Measurements from ENCODE around the gene LGALS4. TPM values are rescaled to one million over a fixed set of nuclear protein-coding genes. Genes with fewer than 3 reads are reported as not detected.
"Not testable (repeated sequence)": the region's sequence is repeated elsewhere in the genome, so short reads cannot be mapped to it uniquely, and the experiment has no call there.

The LGALS4 gene
- total and polyA plus RNA-seq, 2 experiments from 2014 or later = 0.87 TPM; not detected in 1

DNA sequence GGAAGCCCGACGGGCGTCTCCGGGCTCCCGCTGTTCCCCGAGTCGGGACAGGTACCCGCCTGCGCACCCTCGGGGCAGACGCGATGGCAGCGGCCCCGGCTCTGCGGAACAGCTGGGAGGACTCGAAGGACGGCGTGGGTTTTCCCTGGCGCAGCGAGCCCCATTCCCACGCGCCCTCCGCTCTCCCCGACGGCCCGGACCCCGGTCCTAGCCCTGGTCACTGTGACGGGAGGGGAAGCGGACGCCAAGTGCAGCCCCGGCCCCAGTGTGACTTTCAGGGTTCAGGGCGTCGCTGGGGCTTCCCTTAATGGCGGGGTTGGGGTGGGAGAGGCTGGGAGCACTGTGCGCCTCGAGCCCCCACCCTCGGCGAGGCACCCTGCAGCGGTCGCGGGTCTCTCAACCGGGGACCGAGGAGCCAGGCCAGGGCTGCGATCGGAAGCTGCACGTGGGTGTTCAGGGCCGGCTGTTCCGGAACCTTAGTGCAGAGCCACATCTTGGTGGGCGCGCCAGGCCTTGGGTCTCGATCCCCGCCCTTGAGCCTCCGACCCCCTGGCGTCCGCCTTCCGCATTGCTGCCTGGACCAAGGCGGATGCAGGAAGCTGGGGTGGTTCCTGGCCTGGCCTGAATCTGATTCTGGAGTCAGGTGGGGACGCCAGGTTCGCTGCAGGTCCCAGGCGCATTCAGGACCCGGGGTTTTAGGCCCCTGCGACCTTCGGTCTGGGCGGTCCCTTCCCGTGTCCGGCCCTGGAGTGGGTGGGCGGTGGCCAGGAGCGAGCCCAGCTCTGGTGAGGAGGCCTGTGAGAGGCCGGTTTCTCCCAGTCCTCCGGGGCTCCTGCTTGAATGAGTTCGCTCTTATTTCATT, 20.3 kb downstream of the LGALS4 start:
- peaks cover 7% of the 10 kb centered on the region; the same call in 2 of the 3 replicates for H3K9me3 Mint-ChIP-seq
- H3K4me1 Mint-ChIP-seq = peaks cover 4% of the 10 kb centered on the region
- H3K79me2 ChIP-seq (replicated peaks; ENCODE audit: insufficient read depth) = no peaks in the 10 kb centered on the region
- H3K27ac ChIP-seq (ENCODE audit: low read depth) = no peak overlapping the region
- peak overlapping the region; percentile 50 for H3K4me3 Mint-ChIP-seq
- H3F3A ChIP-seq (replicated peaks; ENCODE audit: low read depth) = no peaks in the 10 kb centered on the region
- no peaks in the 10 kb centered on the region for H3K36me3 ChIP-seq (ENCODE audit: insufficient read depth)
- H2AFZ ChIP-seq = peak overlapping the region; percentile 89
- no peak overlapping the region for H3K27ac Mint-ChIP-seq
- H3K9me2 ChIP-seq (ENCODE audit: insufficient read depth) = no peaks in the 10 kb centered on the region
- H3K4me3 ChIP-seq = peak overlapping the region; percentile 57
- H3K4me1 ChIP-seq (ENCODE audit: insufficient read depth) = peaks cover 6% of the 10 kb centered on the region; the same call in 1 of the 2 replicates
- peaks cover 11% of the 10 kb centered on the region; the same call in 1 of the 2 replicates for H3K27me3 ChIP-seq (ENCODE audit: insufficient read depth)
- peaks cover 16% of the 10 kb centered on the region for H3K27me3 Mint-ChIP-seq (ENCODE audit: insufficient read depth, low read depth, poor library complexity)
- ATAC-seq (peak; percentile 71), DNase-seq (ENCODE audit: low spot score) (peak; percentile 93)
- no peaks in the 10 kb centered on the region for H4K20me1 ChIP-seq (replicated peaks; ENCODE audit: insufficient read depth)
- peak overlapping the region; percentile 79 for H3K4me2 ChIP-seq
- H3K36me3 Mint-ChIP-seq (ENCODE audit: low read depth) = no peaks in the 10 kb centered on the region
- TF ChIP-seq, protein P1, sequence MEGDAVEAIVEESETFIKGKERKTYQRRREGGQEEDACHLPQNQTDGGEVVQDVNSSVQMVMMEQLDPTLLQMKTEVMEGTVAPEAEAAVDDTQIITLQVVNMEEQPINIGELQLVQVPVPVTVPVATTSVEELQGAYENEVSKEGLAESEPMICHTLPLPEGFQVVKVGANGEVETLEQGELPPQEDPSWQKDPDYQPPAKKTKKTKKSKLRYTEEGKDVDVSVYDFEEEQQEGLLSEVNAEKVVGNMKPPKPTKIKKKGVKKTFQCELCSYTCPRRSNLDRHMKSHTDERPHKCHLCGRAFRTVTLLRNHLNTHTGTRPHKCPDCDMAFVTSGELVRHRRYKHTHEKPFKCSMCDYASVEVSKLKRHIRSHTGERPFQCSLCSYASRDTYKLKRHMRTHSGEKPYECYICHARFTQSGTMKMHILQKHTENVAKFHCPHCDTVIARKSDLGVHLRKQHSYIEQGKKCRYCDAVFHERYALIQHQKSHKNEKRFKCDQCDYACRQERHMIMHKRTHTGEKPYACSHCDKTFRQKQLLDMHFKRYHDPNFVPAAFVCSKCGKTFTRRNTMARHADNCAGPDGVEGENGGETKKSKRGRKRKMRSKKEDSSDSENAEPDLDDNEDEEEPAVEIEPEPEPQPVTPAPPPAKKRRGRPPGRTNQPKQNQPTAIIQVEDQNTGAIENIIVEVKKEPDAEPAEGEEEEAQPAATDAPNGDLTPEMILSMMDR (conservative IDR thresholded peaks at IDR 0.05; ENCODE audit: low read depth in 2 of 2) = peak; percentile 43 to 49
- TF ChIP-seq CREB1 (CRISPR knock-in tag; IDR thresholded peaks at IDR 0.05; ENCODE audit: low read depth) (no peak), ZNF114 (CRISPR knock-in tag; IDR thresholded peaks at IDR 0.05) (no peak), ZNF331 (CRISPR knock-in tag; IDR thresholded peaks at IDR 0.05; ENCODE audit: low read depth) (no peak), STAT1 (IDR thresholded peaks at IDR 0.05; ENCODE audit: unreplicated experiment) (no peak), POLR2AphosphoS5 (IDR thresholded peaks at IDR 0.05; ENCODE audit: low read depth) (peak; percentile 68)

DNA sequence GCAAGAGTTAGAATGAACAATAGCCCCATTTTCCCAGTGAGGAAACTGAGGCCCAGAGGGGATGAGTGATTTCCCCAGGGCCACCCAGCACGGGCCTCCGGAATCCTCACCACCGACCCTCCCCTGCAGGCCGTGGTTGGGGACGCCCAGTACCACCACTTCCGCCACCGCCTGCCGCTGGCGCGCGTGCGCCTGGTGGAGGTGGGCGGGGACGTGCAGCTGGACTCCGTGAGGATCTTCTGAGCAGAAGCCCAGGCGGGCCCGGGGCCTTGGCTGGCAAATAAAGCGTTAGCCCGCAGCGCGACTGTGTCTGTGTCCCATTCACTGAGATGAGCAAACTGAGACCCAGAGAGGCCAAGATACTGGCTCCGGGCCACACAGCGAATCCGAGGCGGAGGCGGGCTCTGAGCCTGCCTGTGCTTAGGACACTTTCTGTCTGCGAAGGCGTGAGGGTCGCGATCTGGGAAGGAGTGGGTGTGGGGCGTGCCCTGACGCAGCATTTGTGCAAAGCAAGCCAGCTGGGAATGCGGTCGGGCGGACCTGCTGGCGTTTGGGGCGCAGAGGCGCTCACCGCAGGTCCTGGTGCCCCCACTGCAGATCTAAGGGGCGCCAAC, 21.2 kb downstream of the LGALS4 start:
- Histone ChIP-seq H3K4me3 (peak overlapping the region; percentile 43; the same call in 1 of the 2 replicates), H3K4me2 (peak overlapping the region; percentile 49; the same call in 1 of the 2 replicates), H3K27me3 (ENCODE audit: insufficient read depth) (peaks cover 11% of the 10 kb centered on the region; the same call in 1 of the 2 replicates)
- not testable (repeated sequence) for H3K9me3 Mint-ChIP-seq; H4K20me1 ChIP-seq (replicated peaks; ENCODE audit: insufficient read depth); H3K4me1 ChIP-seq (ENCODE audit: insufficient read depth); H3K9me2 ChIP-seq (ENCODE audit: insufficient read depth); H3K4me3 Mint-ChIP-seq; H3K4me1 Mint-ChIP-seq; H3K36me3 Mint-ChIP-seq (ENCODE audit: low read depth); H3K79me2 ChIP-seq (replicated peaks; ENCODE audit: insufficient read depth); H3K36me3 ChIP-seq (ENCODE audit: insufficient read depth); H3K27ac ChIP-seq (ENCODE audit: low read depth); H3K27ac Mint-ChIP-seq; DNase-seq (ENCODE audit: low spot score); H3F3A ChIP-seq (replicated peaks; ENCODE audit: low read depth); H2AFZ ChIP-seq
- peaks cover 18% of the 10 kb centered on the region for H3K27me3 Mint-ChIP-seq (ENCODE audit: insufficient read depth, low read depth, poor library complexity)
- peak; percentile 81 for ATAC-seq

DNA sequence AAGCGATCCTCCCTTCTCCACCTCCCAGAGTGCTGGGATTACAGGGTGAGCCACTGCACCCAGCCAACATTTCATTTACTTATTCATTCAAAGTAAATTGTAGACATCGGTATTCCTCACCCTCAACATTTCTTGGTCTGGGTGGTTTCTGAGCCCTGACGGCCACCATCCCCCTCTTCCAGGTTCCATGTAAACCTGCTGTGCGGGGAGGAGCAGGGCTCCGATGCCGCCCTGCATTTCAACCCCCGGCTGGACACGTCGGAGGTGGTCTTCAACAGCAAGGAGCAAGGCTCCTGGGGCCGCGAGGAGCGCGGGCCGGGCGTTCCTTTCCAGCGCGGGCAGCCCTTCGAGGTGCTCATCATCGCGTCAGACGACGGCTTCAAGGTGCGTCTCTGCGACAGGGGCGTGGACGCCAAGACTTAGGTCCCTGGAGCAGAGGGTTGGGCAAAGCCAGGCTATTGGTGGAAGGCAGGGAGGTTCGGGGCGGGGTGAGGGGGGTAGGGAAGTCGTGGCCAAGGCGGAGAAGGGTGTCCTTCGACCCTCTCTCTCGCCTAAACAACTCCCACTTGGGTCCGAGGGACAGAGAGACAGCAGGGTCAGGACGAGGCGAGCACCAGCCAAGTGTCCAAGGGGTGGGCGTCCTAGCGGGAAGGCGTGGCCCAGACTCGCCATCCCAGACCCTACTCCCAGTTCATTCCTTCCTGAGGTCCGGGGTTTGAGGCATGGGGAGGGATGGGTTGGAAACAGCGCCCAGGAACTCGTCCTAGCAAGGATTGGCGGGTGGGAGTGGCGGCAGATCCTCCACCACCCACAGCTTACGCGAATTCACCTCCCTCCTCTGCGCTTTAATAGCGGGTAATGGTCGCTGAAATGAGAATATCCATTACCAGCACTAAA, 22.0 kb downstream of the LGALS4 start:
- not testable (repeated sequence) for H3K9me3 Mint-ChIP-seq; H3K4me1 ChIP-seq (ENCODE audit: insufficient read depth); H3K4me3 Mint-ChIP-seq; H3K4me1 Mint-ChIP-seq; H3K9me2 ChIP-seq (ENCODE audit: insufficient read depth); H3F3A ChIP-seq (replicated peaks; ENCODE audit: low read depth); H3K36me3 Mint-ChIP-seq (ENCODE audit: low read depth); H3K79me2 ChIP-seq (replicated peaks; ENCODE audit: insufficient read depth); H3K36me3 ChIP-seq (ENCODE audit: insufficient read depth); H4K20me1 ChIP-seq (replicated peaks; ENCODE audit: insufficient read depth); H3K27ac ChIP-seq (ENCODE audit: low read depth); H3K27ac Mint-ChIP-seq; H2AFZ ChIP-seq
- ATAC-seq (peak; percentile 39), DNase-seq (ENCODE audit: low spot score) (peak; percentile 20)
- H3K4me3 ChIP-seq = peak overlapping the region; percentile 47
- H3K27me3 Mint-ChIP-seq (ENCODE audit: insufficient read depth, low read depth, poor library complexity) = peaks cover 18% of the 10 kb centered on the region
- peaks cover 11% of the 10 kb centered on the region; the same call in 1 of the 2 replicates for H3K27me3 ChIP-seq (ENCODE audit: insufficient read depth)
- H3K4me2 ChIP-seq = peak overlapping the region; percentile 65; the same call in 1 of the 2 replicates

All from GM23338 (cell line).